Coronary artery (tissue), 2 donors: Measurements from ENCODE around the gene PACS1.
"Not testable (repeated sequence)": the region's sequence is repeated elsewhere in the genome, so short reads cannot be mapped to it uniquely, and the experiment has no call there.

Experiments
- DNase-seq: peaks from one replicate; pipeline ENCODE4 v3.0.0-alpha.2; 2017; ENCODE audit warnings: low spot score
- H3K27ac ChIP-seq, 2 donors: fragments of 200-600 bp; sonication (generic); one replicate each; pipeline ENCODE4 v1.5.1; 2016 to 2019
- H3K4me3 ChIP-seq: fragments of 200-600 bp; sonication (generic); 2 replicates; pipeline ENCODE4 v1.5.1; 2016; ENCODE audit warnings: mild to moderate bottlenecking, moderate library complexity
- CTCF ChIP-seq: fragments of 200-600 bp; sonication (generic); IDR thresholded peaks from one replicate; pipeline ENCODE4 v1.5.1; 2019; ENCODE audit warnings: antibody characterized with exemption

The PACS1 gene

DNA sequence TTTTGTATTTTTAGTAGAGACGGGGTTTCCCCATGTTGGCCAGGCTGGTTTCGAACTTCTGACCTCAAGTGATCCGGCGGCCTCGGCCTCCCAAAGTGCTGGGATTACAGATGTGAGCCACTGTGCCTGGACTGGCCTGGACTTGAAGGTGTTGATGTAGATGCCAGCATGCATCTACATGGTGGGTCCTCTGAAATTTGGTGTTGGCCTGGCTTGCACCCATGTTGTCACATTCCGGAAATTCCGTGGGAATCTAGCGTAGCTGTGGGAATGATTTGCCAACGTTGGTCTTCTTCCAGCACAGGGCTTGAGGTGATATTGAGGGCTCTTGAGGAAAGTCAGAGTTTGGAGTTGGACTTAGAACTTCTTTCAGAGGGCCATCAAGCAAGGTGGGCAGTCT, 6.5 kb downstream of the PACS1 start:
- TF ChIP-seq CTCF = no peak
- no peak for DNase-seq
- Histone ChIP-seq H3K27ac (no peak overlapping the region), H3K4me3 (no peak overlapping the region)

- TF ChIP-seq CTCF = no peak
- Histone ChIP-seq H3K4me3 (no peak overlapping the region), H3K27ac (no peak overlapping the region)
- no peak for DNase-seq
Measured at GRCh38 chr11:66077927-66078326, 7.9 kb downstream of the PACS1 start.

DNA sequence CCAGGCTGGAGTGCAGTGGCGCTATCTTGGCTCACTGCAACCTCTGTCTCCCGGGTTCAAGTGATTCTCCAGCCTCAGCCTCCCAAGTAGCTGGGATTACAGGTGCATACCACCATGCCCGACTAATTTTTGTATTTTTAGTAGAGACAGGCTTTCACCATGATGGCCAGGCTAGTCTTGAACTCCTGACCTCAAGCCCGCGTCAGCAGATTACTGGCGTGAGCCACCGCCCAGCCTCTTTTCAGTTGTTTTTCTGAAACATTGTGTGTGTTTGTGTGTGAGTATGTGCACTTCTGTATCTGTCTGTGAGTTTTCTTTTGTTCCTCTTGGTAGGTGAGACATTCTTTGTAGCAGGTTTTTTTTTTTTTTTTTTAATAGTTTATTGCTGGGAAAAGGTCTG, 8.9 kb downstream of the PACS1 start:
- not testable (repeated sequence) for H3K4me3 ChIP-seq, DNase-seq, H3K27ac ChIP-seq

DNA sequence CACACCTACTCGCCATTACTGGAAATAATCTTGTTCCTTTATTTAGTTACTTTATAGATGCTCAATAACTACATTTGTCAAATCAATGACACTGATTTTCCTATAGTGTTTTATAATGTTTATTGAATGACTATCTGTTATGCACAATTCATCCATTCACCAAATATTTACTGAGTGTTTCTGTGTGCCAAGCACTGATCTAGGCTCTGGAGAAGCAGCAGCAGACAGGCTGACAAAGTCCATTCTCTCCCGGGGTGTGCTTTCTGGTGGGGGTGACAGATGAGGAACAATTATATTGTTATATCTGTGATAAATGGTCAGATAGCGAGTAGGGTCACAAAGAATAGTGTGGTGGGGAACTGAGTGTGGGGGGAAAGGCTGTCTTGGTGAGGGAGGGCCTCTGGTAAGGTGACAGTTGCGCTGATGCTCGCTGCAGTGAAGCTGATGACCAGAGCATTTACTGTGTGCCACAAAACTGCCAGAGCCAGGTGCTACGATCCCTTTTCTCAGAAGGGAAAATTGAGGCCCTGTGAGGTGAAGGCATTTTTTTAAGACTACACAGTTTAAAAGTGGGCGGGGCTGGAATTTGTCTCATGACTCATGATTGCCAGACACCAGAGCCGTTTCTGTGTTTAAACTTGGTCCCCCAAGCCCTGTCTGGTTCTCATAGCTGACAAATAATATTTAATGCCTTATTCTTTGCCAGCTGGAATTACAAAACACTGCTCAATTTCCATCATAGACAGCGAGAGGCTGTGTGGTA, 10.2 kb downstream of the PACS1 start:
- DNase-seq = no peak
- H3K27ac ChIP-seq = peak overlapping the region; percentile 22 to 73
- H3K4me3 ChIP-seq = no peak overlapping the region
- TF ChIP-seq CTCF = no peak

GRCh38 chr11:66081505-66081904, 11.4 kb downstream of the PACS1 start:
- no peak for DNase-seq
- no peak overlapping the region for H3K4me3 ChIP-seq
- TF ChIP-seq CTCF = no peak
- H3K27ac ChIP-seq = peak overlapping the region in 1 of 2 donors; percentile 71

DNA sequence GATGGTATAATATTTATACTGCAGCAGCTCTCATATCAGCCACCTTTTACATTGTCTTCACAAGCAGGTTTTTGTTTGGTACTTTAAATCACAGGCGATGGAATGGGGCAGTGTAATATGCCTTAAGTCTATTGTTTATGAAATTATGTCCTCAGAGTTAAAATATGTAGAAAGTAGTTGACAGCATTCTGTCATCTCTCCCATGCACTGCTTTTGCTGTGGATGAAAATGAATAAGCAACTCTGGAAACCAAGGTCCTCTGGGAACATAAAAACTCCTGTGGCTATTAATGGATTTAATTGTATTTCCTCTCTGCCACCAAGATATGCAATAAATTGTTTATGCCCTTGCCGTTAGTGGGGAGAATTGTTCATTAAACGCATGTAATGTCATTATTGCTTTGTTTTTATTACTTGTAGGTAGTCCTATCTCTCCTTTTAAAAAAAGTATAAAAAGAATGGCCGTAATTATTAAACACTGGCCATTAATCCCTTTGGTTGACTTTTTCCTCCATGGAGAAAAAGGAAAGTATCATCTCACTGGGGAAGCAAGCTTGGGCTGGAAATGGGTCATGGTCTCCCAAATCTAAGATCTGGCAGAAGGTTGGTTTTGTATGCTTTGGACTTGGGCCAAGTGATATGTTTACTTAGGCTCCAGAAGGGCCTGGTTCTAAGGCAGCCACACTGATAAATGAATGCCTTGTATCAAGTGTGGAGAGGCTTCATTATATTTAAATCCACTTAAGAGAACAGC, 13.1 kb downstream of the PACS1 start:
- no peak for TF ChIP-seq CTCF
- DNase-seq = no peak

GRCh38 chr11:66083767-66084166, 13.7 kb downstream of the PACS1 start:
- no peak for TF ChIP-seq CTCF
- Histone ChIP-seq H3K4me3 (no peak overlapping the region), H3K27ac (peak overlapping the region in 1 of 2 donors; percentile 18)
- DNase-seq = no peak

More for the DNA sequence above, 13.1 kb downstream of the PACS1 start:
- Histone ChIP-seq H3K4me3 (peak overlapping the region; percentile 21), H3K27ac (peak overlapping the region in 1 of 2 donors; percentile 40)
